ENCODE measurements around the gene TOP3A. TPM values are rescaled to one million over a fixed set of nuclear protein-coding genes. Genes with fewer than 3 reads are reported as not detected.

The TOP3A gene
- total RNA-seq, 1 experiment from 2014 or later = 68.7 TPM

DNA sequence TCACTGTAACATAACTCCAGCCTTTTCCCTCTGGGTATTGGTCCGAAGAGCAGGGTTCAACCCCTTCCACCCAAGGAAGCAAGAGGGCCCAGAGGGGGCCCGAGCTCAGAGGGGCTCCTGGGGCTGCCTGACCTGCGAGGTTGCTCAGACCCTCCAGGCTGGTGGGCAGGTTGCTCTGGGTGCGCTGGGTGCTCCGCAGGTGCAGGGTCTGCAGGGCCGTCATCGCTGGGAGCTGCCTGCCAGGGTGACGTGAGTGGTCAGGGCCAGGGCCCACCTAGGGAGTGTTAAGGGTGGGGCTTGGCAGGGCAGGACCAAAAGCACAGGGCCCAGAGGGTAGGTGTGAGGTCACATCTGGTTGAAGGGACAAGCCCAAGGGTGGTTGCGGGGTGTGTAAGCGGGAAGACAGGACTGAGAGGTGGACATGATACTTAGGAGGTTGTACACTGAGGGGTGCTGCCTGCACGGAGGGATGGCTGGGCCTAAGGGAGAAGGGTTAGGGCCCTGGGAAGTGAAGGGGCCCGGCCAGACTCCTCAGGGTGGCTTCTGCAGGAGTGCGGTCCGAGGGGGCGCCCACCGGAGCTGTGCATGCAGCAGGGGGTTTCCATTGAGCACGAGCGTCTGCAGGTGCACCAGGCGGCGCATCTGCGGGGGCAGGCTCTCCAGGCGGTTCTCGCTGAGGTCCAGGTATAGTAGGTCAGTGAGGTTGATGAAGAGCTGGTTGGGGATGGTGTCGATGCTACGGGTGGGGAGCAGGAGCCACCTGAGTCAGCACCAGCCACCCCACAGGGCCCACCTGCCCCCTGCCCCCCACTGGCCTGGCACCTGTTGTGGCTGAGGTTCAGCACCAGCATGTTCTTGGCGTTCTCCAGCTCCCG is 60.6 kb downstream of the TOP3A start:
- no peak overlapping the region for H3K14ac ChIP-seq (ENCODE audit: insufficient read depth, low read length)
- no peak overlapping the region for H2BK5ac ChIP-seq (ENCODE audit: insufficient read length, low read length)
- no peak overlapping the region for H2BK15ac ChIP-seq (ENCODE audit: low read depth, low read length)
- no peaks in the 10 kb centered on the region for H4K20me1 ChIP-seq (ENCODE audit: control insufficient read depth, insufficient read depth, insufficient read length)
- no peak overlapping the region for H2AFZ ChIP-seq (ENCODE audit: low read length)
- no peak overlapping the region for H3K4ac ChIP-seq (ENCODE audit: low read depth, low read length)
- peaks cover 31 to 71% (median 71%) of the 10 kb centered on the region in 3 experiments; a peak in 6 of 7 replicates for H3K36me3 Mint-ChIP-seq (ENCODE audit: insufficient read depth in 1 of 3, low read depth in 3 of 3)
- no peak overlapping the region for H3K9ac ChIP-seq (ENCODE audit: extremely low read depth, insufficient read length, low read length)
- no peaks in the 10 kb centered on the region for H3K27me3 Mint-ChIP-seq (ENCODE audit: low read depth)
- no peak overlapping the region for H2BK120ac ChIP-seq (ENCODE audit: low read depth, low read length, poor library complexity, severe bottlenecking)
- no peak overlapping the region for H4K91ac ChIP-seq (ENCODE audit: insufficient read length, low read depth, low read length)
- no peak overlapping the region for H4K8ac ChIP-seq (replicated peaks; ENCODE audit: insufficient read length, low read depth, low read length)
- no peak overlapping the region for H2BK12ac ChIP-seq (ENCODE audit: insufficient read length, low read depth, low read length)
- H3K56ac ChIP-seq (ENCODE audit: insufficient read length, low read depth, low read length) = no peak overlapping the region
- no peaks in the 10 kb centered on the region for H3K79me1 ChIP-seq (ENCODE audit: insufficient read depth, low read depth, low read length, poor library complexity, severe bottlenecking)
- H2AK5ac ChIP-seq (ENCODE audit: insufficient read length, low read length) = no peak overlapping the region
- no peak overlapping the region for H3K27ac ChIP-seq (ENCODE audit: insufficient read length, low read depth, low read length)
- TF ChIP-seq, protein P1, sequence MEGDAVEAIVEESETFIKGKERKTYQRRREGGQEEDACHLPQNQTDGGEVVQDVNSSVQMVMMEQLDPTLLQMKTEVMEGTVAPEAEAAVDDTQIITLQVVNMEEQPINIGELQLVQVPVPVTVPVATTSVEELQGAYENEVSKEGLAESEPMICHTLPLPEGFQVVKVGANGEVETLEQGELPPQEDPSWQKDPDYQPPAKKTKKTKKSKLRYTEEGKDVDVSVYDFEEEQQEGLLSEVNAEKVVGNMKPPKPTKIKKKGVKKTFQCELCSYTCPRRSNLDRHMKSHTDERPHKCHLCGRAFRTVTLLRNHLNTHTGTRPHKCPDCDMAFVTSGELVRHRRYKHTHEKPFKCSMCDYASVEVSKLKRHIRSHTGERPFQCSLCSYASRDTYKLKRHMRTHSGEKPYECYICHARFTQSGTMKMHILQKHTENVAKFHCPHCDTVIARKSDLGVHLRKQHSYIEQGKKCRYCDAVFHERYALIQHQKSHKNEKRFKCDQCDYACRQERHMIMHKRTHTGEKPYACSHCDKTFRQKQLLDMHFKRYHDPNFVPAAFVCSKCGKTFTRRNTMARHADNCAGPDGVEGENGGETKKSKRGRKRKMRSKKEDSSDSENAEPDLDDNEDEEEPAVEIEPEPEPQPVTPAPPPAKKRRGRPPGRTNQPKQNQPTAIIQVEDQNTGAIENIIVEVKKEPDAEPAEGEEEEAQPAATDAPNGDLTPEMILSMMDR (conservative IDR thresholded peaks at IDR 0.05) = no peak
- no peak overlapping the region for H3K27ac Mint-ChIP-seq
- H3K4me2 ChIP-seq (ENCODE audit: insufficient read depth, insufficient read length, low read length) = no peak overlapping the region
- no peaks in the 10 kb centered on the region for H3K9me3 Mint-ChIP-seq
- H3K27me3 ChIP-seq (ENCODE audit: insufficient read depth, low read length) = no peaks in the 10 kb centered on the region
- no peak overlapping the region for H4K5ac ChIP-seq (ENCODE audit: insufficient read length, low read depth, low read length)
- no peak overlapping the region for H3K23ac ChIP-seq (ENCODE audit: insufficient read length, low read depth, low read length)
- H3K18ac ChIP-seq (ENCODE audit: insufficient read length, low read depth, low read length) = no peak overlapping the region
- no peak overlapping the region for H3T11ph ChIP-seq (ENCODE audit: low read length)
- H3K4me1 Mint-ChIP-seq = peaks cover 17 to 27% of the 10 kb centered on the region in 2 experiments
- no peak for DNase-seq
- no peaks in the 10 kb centered on the region for H3K4me1 ChIP-seq (ENCODE audit: insufficient read depth, low read length)
- H3K23me2 ChIP-seq (ENCODE audit: insufficient read length, low read depth, low read length, poor library complexity, severe bottlenecking) = peaks cover 6% of the 10 kb centered on the region
- no CpG with 5 or more reads among the region's 27 CpGs for WGBS (ENCODE audit: extremely low coverage, insufficient read length, low lambda C conversion rate)
- no peaks in the 10 kb centered on the region; the same call in 1 of the 2 replicates for H3K79me2 ChIP-seq (ENCODE audit: insufficient read depth, low read length)
- H3K9me3 ChIP-seq (ENCODE audit: control insufficient read depth, low read depth, low read length) = no peaks in the 10 kb centered on the region
- H3K4me3 Mint-ChIP-seq = no peak overlapping the region
- no peak overlapping the region for H2BK20ac ChIP-seq (ENCODE audit: low read depth, low read length, poor library complexity, severe bottlenecking)
